Ascending aorta (tissue), 2 donors: ENCODE results near the gene HLA-DMA. TPM values are rescaled to one million over a fixed set of nuclear protein-coding genes. Genes with fewer than 3 reads are reported as not detected.

Experiments used
- DNase-seq, 2 donors: peaks; one replicate each; pipeline ENCODE4 v3.0.0-alpha.2; 2019; ENCODE audit warnings: low spot score in 2 of 2
- H3K27ac ChIP-seq, 2 donors: fragments of 200-600 bp; sonication (generic); one replicate each; pipeline ENCODE4 v1.5.1; 2016 to 2017; ENCODE audit warnings: mild to moderate bottlenecking in 1 of 2
- H3K27me3 ChIP-seq: fragments of 200-600 bp; sonication (generic); one replicate; pipeline ENCODE4 v1.5.1; 2017
- H3K36me3 ChIP-seq, 2 donors: fragments of 200-600 bp; sonication (generic); one replicate each; pipeline ENCODE4 v1.5.1; 2016
- H3K4me1 ChIP-seq, 2 donors: fragments of 200-600 bp; sonication (generic); one replicate each; pipeline ENCODE4 v1.5.1; 2016 to 2017; ENCODE audit warnings: mild to moderate bottlenecking in 1 of 2
- H3K4me3 ChIP-seq, 2 donors: fragments of 200-600 bp; sonication (generic); one replicate each; pipeline ENCODE4 v1.5.1; 2016 to 2017; ENCODE audit warnings: mild to moderate bottlenecking in 1 of 2
- H3K9me3 ChIP-seq, 2 donors: fragments of 200-600 bp; sonication (generic); one replicate each; pipeline ENCODE4 v1.5.1; 2016
- CTCF ChIP-seq, 3 experiments: fragments of 200-600 bp in 2 of 3; fragments of 450-650 bp in 1 of 3; sonication (generic) in 2 of 3; IDR thresholded peaks; one replicate each; pipeline ENCODE4 v1.5.1; 2016 to 2019; ENCODE audit warnings: antibody characterized with exemption in 3 of 3, mild to moderate bottlenecking in 1 of 3, moderate library complexity in 1 of 3
- intact Hi-C: fragments of 100-400 bp; cut with DNase I; formaldehyde crosslinking; loops from one replicate; pipeline ENCODE4 v1.15.1; 2023
- total RNA-seq: library from RNA; depleted of rRNA; stranded (reverse); fragments of >200 nt; gene quantifications from one replicate; pipeline ENCODE4 v1.1.0, GENCODE V29; 2016

The HLA-DMA gene
- total RNA-seq, 1 donor from 2014 or later = 28.0 TPM

- no peaks in the 10 kb centered on the region for H3K27me3 ChIP-seq
- intact Hi-C loops = loop anchor here (2.0 to 5.0 kb wide), 2 partner anchors 35 to 47 kb away; partner anchors contain the start of gene BRD2
- no peaks in the 10 kb centered on the region for H3K4me1 ChIP-seq
- TF ChIP-seq CTCF (IDR thresholded peaks at IDR 0.05) = no peak
- no peak overlapping the region for H3K4me3 ChIP-seq
- DNase-seq = no peak
- no peaks in the 10 kb centered on the region for H3K9me3 ChIP-seq
- H3K27ac ChIP-seq = no peak overlapping the region
- no peaks in the 10 kb centered on the region for H3K36me3 ChIP-seq
Observed at GRCh38 chr6:32932132-32932868, 20.6 kb downstream of the HLA-DMA start.

- intact Hi-C loops = loop anchor here (5.0 kb wide), 1 partner anchor 36 kb away; the partner anchor contains the start of gene BRD2
- Histone ChIP-seq H3K27me3 (no peaks in the 10 kb centered on the region), H3K4me1 (no peaks in the 10 kb centered on the region), H3K36me3 (no peaks in the 10 kb centered on the region), H3K9me3 (no peaks in the 10 kb centered on the region), H3K27ac (no peak overlapping the region), H3K4me3 (no peak overlapping the region)
- no peak for DNase-seq
- TF ChIP-seq CTCF (IDR thresholded peaks at IDR 0.05) = no peak
Observed at GRCh38 chr6:32931211-32931610, 21.7 kb downstream of the HLA-DMA start.

- Histone ChIP-seq H3K4me3 (no peak overlapping the region), H3K4me1 (no peaks in the 10 kb centered on the region), H3K9me3 (no peaks in the 10 kb centered on the region), H3K27ac (no peak overlapping the region), H3K36me3 (no peaks in the 10 kb centered on the region), H3K27me3 (no peaks in the 10 kb centered on the region)
- DNase-seq = no peak
- intact Hi-C loops = no loop called here
- no peak for TF ChIP-seq CTCF (IDR thresholded peaks at IDR 0.05)
Observed at GRCh38 chr6:32922083-32922482, 30.8 kb downstream of the HLA-DMA start.

GRCh38 chr6:32920715-32921114, 32.2 kb downstream of the HLA-DMA start:
- no peaks in the 10 kb centered on the region for H3K9me3 ChIP-seq
- intact Hi-C loops = no loop called here

GRCh38 chr6:32912951-32913350, 39.9 kb downstream of the HLA-DMA start:
- no peak for TF ChIP-seq CTCF (IDR thresholded peaks at IDR 0.05)
- intact Hi-C loops = no loop called here
- Histone ChIP-seq H3K4me1 (no peaks in the 10 kb centered on the region), H3K27ac (no peak overlapping the region), H3K4me3 (no peak overlapping the region), H3K9me3 (no peaks in the 10 kb centered on the region), H3K36me3 (no peaks in the 10 kb centered on the region), H3K27me3 (no peaks in the 10 kb centered on the region)
- no peak for DNase-seq

More at GRCh38 chr6:32920715-32921114, 32.2 kb downstream of the HLA-DMA start:
- no peaks in the 10 kb centered on the region for H3K4me1 ChIP-seq
- no peak for TF ChIP-seq CTCF (IDR thresholded peaks at IDR 0.05)
- no peaks in the 10 kb centered on the region for H3K27me3 ChIP-seq
- H3K4me3 ChIP-seq = no peak overlapping the region
- no peaks in the 10 kb centered on the region for H3K36me3 ChIP-seq
- no peak for DNase-seq
- no peak overlapping the region for H3K27ac ChIP-seq
